Measurements from ENCODE around the gene GTF3C1. TPM values are rescaled to one million over a fixed set of nuclear protein-coding genes. Genes with fewer than 3 reads are reported as not detected.

GTF3C1 gene
- total and polyA plus RNA-seq, 2 of the 8 experiments (the other 6 are each of a cell fraction or from before 2014, with no cell fraction given) = 89.3 to 126 TPM

- H3K14ac ChIP-seq (ENCODE audit: insufficient read length) = no peak overlapping the region
These were observed 135.8 kb downstream of the GTF3C1 start for GRCh38 chr16:27413956-27414355.

More at GRCh38 chr16:27413956-27414355, 135.8 kb downstream of the GTF3C1 start:
- no peak for DNase-seq (ENCODE audit: low read depth in 1 of 2, low spot score in 2 of 2)
- no peak overlapping the region for H3K56ac ChIP-seq (replicated peaks; ENCODE audit: insufficient read length, low read depth, low read length)
- no peaks in the 10 kb centered on the region; the same call in 1 of the 2 replicates for H3K23me2 ChIP-seq (ENCODE audit: low read depth, low read length)
- H3K18ac ChIP-seq (ENCODE audit: extremely low read depth, low read length) = no peak overlapping the region
- H2BK5ac ChIP-seq (ENCODE audit: low read depth, low read length) = no peak overlapping the region
- no peaks in the 10 kb centered on the region for H3K79me1 ChIP-seq (ENCODE audit: low read depth, low read length)
- no peaks in the 10 kb centered on the region for H3K9me3 ChIP-seq (ENCODE audit: insufficient read depth in 2 of 2, low read depth in 1 of 2, low read length in 1 of 2)
- TF ChIP-seq FOSL1 (IDR thresholded peaks at IDR 0.05; ENCODE audit: insufficient read depth, low read depth, low read length) (no peak), BCL11A (IDR thresholded peaks at IDR 0.05; ENCODE audit: low read depth in 2 of 2, low read length in 2 of 2) (no peak), ASH2L (IDR thresholded peaks at IDR 0.05; ENCODE audit: low read length) (no peak), MAX (IDR thresholded peaks at IDR 0.05) (no peak), KDM1A (IDR thresholded peaks at IDR 0.05; ENCODE audit: borderline replicate concordance, low read length) (no peak), RXRA (IDR thresholded peaks at IDR 0.05; ENCODE audit: insufficient read depth, low read depth, low read length) (no peak)
- no peak overlapping the region for H2AFZ ChIP-seq (ENCODE audit: low read length)
- WGBS, 2 experiments (ENCODE audit: extremely low coverage in 1 of 2, insufficient coverage in 1 of 2, insufficient read length in 1 of 2, insufficient replicate concordance in 2 of 2, low coverage in 1 of 2, low lambda C conversion rate in 2 of 2, missing lambda C conversion rate in 1 of 2) = 73% methylated on average over 2 of the region's 2 CpGs; no CpG with 5 or more reads in 1 of the 2 experiments
- H3K4me3 ChIP-seq (ENCODE audit: extremely low read depth in 1 of 4, insufficient read depth in 2 of 4, low read depth in 3 of 4, low read length in 4 of 4) = no peak overlapping the region
- H2BK12ac ChIP-seq (ENCODE audit: low read depth, low read length) = no peak overlapping the region
- H4K5ac ChIP-seq (ENCODE audit: insufficient read length, low read depth, low read length) = no peak overlapping the region
- no peak overlapping the region for H3K27ac ChIP-seq (ENCODE audit: low read depth, low read length)
- H3K23ac ChIP-seq (ENCODE audit: insufficient read length) = no peak overlapping the region
- H2BK15ac ChIP-seq (ENCODE audit: low read length) = no peak overlapping the region
- H3K4ac ChIP-seq (replicated peaks; ENCODE audit: insufficient read length, low read depth, low read length) = no peak overlapping the region
- no peaks in the 10 kb centered on the region for H3K4me1 ChIP-seq (replicated peaks in 1 of 4; ENCODE audit: control insufficient read depth in 3 of 4, insufficient read depth in 4 of 4, low read length in 3 of 4)
- no peak overlapping the region for H2BK20ac ChIP-seq (ENCODE audit: low read length)
- H2BK120ac ChIP-seq (replicated peaks; ENCODE audit: low read depth, low read length) = no peak overlapping the region
- POLR2A ChIA-PET (ENCODE audit: partially characterized antibody) = no interaction called here
- no peaks in the 10 kb centered on the region for H3K36me3 ChIP-seq (ENCODE audit: control insufficient read depth in 2 of 4, insufficient read depth in 4 of 4, low read length in 3 of 4)
- CTCF ChIA-PET (ENCODE audit: partially characterized antibody) = no interaction called here
- H4K20me1 ChIP-seq (replicated peaks in 1 of 2; ENCODE audit: control insufficient read depth in 1 of 2, insufficient read depth in 2 of 2, low read length in 2 of 2) = no peaks in the 10 kb centered on the region
- no peak for FAIRE-seq
- no peak overlapping the region for H3K9ac ChIP-seq (replicated peaks in 1 of 4; ENCODE audit: extremely low read depth in 1 of 4, low read depth in 3 of 4, low read length in 3 of 4)
- H4K91ac ChIP-seq (replicated peaks; ENCODE audit: insufficient read length, low read length) = no peak overlapping the region
- H3K79me2 ChIP-seq (ENCODE audit: control insufficient read depth in 1 of 2, insufficient read depth in 2 of 2, low read length in 2 of 2) = no peaks in the 10 kb centered on the region
- H4K8ac ChIP-seq (ENCODE audit: extremely low read depth, insufficient read depth, low read length) = no peak overlapping the region
- H3K27me3 ChIP-seq (replicated peaks in 1 of 4; ENCODE audit: control insufficient read depth in 3 of 4, extremely low read depth in 1 of 4, insufficient read depth in 3 of 4, low read length in 3 of 4) = no peaks in the 10 kb centered on the region
- no peak overlapping the region for H2AK5ac ChIP-seq (ENCODE audit: low read depth, low read length)
- no peak overlapping the region for H3K4me2 ChIP-seq (ENCODE audit: insufficient read depth in 1 of 2, low read depth in 2 of 2, low read length in 2 of 2)
